CD14-positive monocyte (primary cell): ENCODE measurements around the gene TAS1R3. TPM values are rescaled to one million over a fixed set of nuclear protein-coding genes. Genes with fewer than 3 reads are reported as not detected.

Source experiments
- DNase-seq, 3 donors: peaks; one replicate each; pipeline ENCODE4 v3.0.0-alpha.2; 2011 to 2022
- H2AFZ ChIP-seq: 2 replicates; pipeline ENCODE4 v1.6.0; 2012; ENCODE audit warnings: mild to moderate bottlenecking, low read depth, low read length, inconsistent platforms; ENCODE audit not compliant: insufficient read depth, poor library complexity, severe bottlenecking
- H3K27ac ChIP-seq, 2 donors: 1 replicate in 1 of 2; 2 replicates in 1 of 2; pipeline ENCODE4 v1.5.1; 2012 to 2013; ENCODE audit warnings: low read length in 2 of 2, control low read depth in 1 of 2, inconsistent platforms in 1 of 2, low read depth in 1 of 2, mild to moderate bottlenecking in 1 of 2
- H3K27me3 ChIP-seq, 2 donors: one replicate each; pipeline versions ENCODE4 v1.6.0 to v1.6.1; 2011 to 2013; ENCODE audit warnings: low read length in 2 of 2; ENCODE audit not compliant: control insufficient read depth in 2 of 2, insufficient read depth in 2 of 2
- H3K36me3 ChIP-seq, 2 donors: replicated peaks in 1 of 2; 1 replicate in 1 of 2; 2 replicates in 1 of 2; pipeline versions ENCODE4 v1.5.1 to v1.6.1; 2012 to 2013; ENCODE audit warnings: low read length in 2 of 2, control low read depth in 1 of 2, inconsistent platforms in 1 of 2, mild to moderate bottlenecking in 1 of 2; ENCODE audit not compliant: insufficient read depth in 2 of 2, control insufficient read depth in 1 of 2
- H3K4me1 ChIP-seq, 2 donors: 1 replicate in 1 of 2; 2 replicates in 1 of 2; pipeline versions ENCODE4 v1.5.1 to v1.6.1; 2012 to 2013; ENCODE audit warnings: low read length in 2 of 2, control low read depth in 1 of 2, inconsistent platforms in 1 of 2, mild to moderate bottlenecking in 1 of 2, moderate library complexity in 1 of 2; ENCODE audit not compliant: insufficient read depth in 2 of 2, control insufficient read depth in 1 of 2
- H3K4me2 ChIP-seq: replicated peaks from 2 replicates; pipeline ENCODE3; 2012; ENCODE audit warnings: low read length, moderate library complexity, mild to moderate bottlenecking; ENCODE audit not compliant: poor library complexity, severe bottlenecking; ENCODE audit errors: extremely low read depth
- H3K4me3 ChIP-seq, 3 experiments: fragments of 200-600 bp in 1 of 3; sonication (generic) in 1 of 3; replicated peaks in 1 of 3; 1 replicate in 2 of 3; 2 replicates in 1 of 3; pipeline ENCODE4 v1.5.1; 2011 to 2013; ENCODE audit warnings: low read length in 3 of 3, mild to moderate bottlenecking in 3 of 3, control low read depth in 2 of 3, low read depth in 2 of 3, inconsistent platforms in 1 of 3, moderate library complexity in 1 of 3
- H3K79me2 ChIP-seq: 2 replicates; pipeline ENCODE4 v1.6.0; 2012; ENCODE audit warnings: mild to moderate bottlenecking, control low read depth, inconsistent platforms, low read length, moderate library complexity; ENCODE audit not compliant: insufficient read depth
- H3K9ac ChIP-seq: 2 replicates; pipeline ENCODE4 v1.6.0; 2017; ENCODE audit warnings: low read length, mild to moderate bottlenecking; ENCODE audit not compliant: insufficient read depth, poor library complexity, severe bottlenecking
- H3K9me3 ChIP-seq, 2 donors: replicated peaks in 1 of 2; 1 replicate in 1 of 2; 2 replicates in 1 of 2; pipeline versions ENCODE4 v1.5.1 to v1.6.1; 2012 to 2013; ENCODE audit warnings: low read length in 2 of 2, control low read depth in 1 of 2; ENCODE audit not compliant: control insufficient read depth in 1 of 2, insufficient read depth in 1 of 2
- H4K20me1 ChIP-seq: 2 replicates; pipeline ENCODE4 v1.6.0; 2012; ENCODE audit warnings: mild to moderate bottlenecking, low read length, control low read depth, moderate library complexity; ENCODE audit not compliant: insufficient read depth
- H3K27ac Mint-ChIP-seq, 7 donors: one replicate each; pipeline ENCODE4 v1.8.0; 2020; ENCODE audit warnings: mild to moderate bottlenecking in 7 of 7, mixed read lengths in 7 of 7, moderate library complexity in 6 of 7, inconsistent platforms in 2 of 7
- H3K27me3 Mint-ChIP-seq, 3 donors: one replicate each; pipeline ENCODE4 v1.8.0; 2021 to 2022; ENCODE audit warnings: low read depth in 3 of 3, mild to moderate bottlenecking in 3 of 3, mixed read lengths in 3 of 3, moderate library complexity in 3 of 3, inconsistent platforms in 1 of 3
- H3K36me3 Mint-ChIP-seq, 2 donors: one replicate each; pipeline ENCODE4 v1.8.0; 2020; ENCODE audit warnings: mixed read lengths in 2 of 2, inconsistent platforms in 1 of 2, mild to moderate bottlenecking in 1 of 2
- H3K4me1 Mint-ChIP-seq: one replicate; pipeline ENCODE4 v1.8.0; 2020; ENCODE audit warnings: mild to moderate bottlenecking, mixed read lengths
- H3K4me3 Mint-ChIP-seq, 2 donors: one replicate each; pipeline ENCODE4 v1.8.0; 2020; ENCODE audit warnings: mild to moderate bottlenecking in 2 of 2, mixed read lengths in 2 of 2, moderate library complexity in 1 of 2
- H3K9me3 Mint-ChIP-seq, 7 donors: one replicate each; pipeline ENCODE4 v1.8.0; 2020 to 2022; ENCODE audit warnings: mixed read lengths in 7 of 7, mild to moderate bottlenecking in 6 of 7, moderate library complexity in 6 of 7, inconsistent platforms in 2 of 7
- WGBS: methylation state at CpG from one replicate; pipeline ENCODE4 v1.1.5; 2013; ENCODE audit warnings: missing lambda C conversion rate; ENCODE audit not compliant: insufficient coverage; 5-methylcytosine and 5-hydroxymethylcytosine counted together
- intact Hi-C, 2 donors: fragments of 100-400 bp; cut with micrococcal nuclease; formaldehyde crosslinking; loops; one replicate each; pipeline versions ENCODE4 v1.15.0 to v1.15.1; 2023
- polyA minus RNA-seq: library from RNA; depleted of rRNA, polyadenylated mRNA; stranded (reverse); fragments of >200 nt; gene quantifications from 2 replicates; pipeline ENCODE4 v1.2.3, GENCODE V29; 2012
- polyA plus RNA-seq, 3 donors: library from polyadenylated mRNA; depleted of rRNA in 1 of 3; unstranded in 2 of 3; stranded (reverse) in 1 of 3; fragments of 300-500 nt in 2 of 3; fragments of >200 nt in 1 of 3; fragmentation: Illumina TruSeq in 2 of 3; gene quantifications; 1 replicate in 2 of 3; 2 replicates in 1 of 3; pipeline ENCODE4 v1.2.3, GENCODE V29; 2012 to 2021
- total RNA-seq, 12 experiments: library from RNA in 1 of 12; stranded (reverse) in 1 of 12; fragments of 120-200 nt in 1 of 12; gene quantifications; one replicate each; pipeline ENCODE4 v1.2.4 and lab custom pipeline; 2013 to 2026; ENCODE audit warnings: mixed read lengths in 6 of 12, inconsistent platforms in 1 of 12
- TF ChIP-seq, protein P1 (sequence below): fragments of 200-600 bp; IDR thresholded peaks from one replicate; pipeline ENCODE4 v1.8.0; 2022; ENCODE audit warnings: antibody characterized with exemption, mild to moderate bottlenecking

The TAS1R3 gene
- 0.17 TPM for total RNA-seq (2013)
- polyA plus RNA-seq (under 1 TPM in 1 of 3 donors, not detected in 2; 0.45 TPM), polyA minus RNA-seq (0.16 and 0.28 TPM in 2 replicates), total RNA-seq (lab: John Stamatoyannopoulos, UW) (0.12 to 0.91 (median 0.47) reads per million in 11 experiments)

DNA sequence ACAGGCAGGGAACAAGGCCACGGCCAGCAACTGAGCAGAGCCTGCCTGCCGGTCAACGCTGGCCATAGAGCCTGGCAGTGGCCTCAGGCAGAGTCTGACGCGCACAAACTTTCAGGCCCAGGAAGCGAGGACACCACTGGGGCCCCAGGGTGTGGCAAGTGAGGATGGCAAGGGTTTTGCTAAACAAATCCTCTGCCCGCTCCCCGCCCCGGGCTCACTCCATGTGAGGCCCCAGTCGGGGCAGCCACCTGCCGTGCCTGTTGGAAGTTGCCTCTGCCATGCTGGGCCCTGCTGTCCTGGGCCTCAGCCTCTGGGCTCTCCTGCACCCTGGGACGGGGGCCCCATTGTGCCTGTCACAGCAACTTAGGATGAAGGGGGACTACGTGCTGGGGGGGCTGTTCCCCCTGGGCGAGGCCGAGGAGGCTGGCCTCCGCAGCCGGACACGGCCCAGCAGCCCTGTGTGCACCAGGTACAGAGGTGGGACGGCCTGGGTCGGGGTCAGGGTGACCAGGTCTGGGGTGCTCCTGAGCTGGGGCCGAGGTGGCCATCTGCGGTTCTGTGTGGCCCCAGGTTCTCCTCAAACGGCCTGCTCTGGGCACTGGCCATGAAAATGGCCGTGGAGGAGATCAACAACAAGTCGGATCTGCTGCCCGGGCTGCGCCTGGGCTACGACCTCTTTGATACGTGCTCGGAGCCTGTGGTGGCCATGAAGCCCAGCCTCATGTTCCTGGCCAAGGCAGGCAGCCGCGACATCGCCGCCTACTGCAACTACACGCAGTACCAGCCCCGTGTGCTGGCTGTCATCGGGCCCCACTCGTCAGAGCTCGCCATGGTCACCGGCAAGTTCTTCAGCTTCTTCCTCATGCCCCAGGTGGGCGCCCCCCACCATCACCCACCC, at the start of gene TAS1R3:
TAS1R3 (plus strand) TSS at position 213 of the 898 bp plus-strand sequence; CDS start at position 279, 66 bp downstream.
- no peaks in the 10 kb centered on the region for H3K9me3 ChIP-seq
- H3K9ac ChIP-seq: no peak within 1 kb of the TSS
- Mint-ChIP-seq H3K4me3 (no peak within 1 kb of the TSS), H3K36me3 (peaks cover 4 to 15% of the 10 kb centered on the region in 2 donors), H3K27ac (no peak within 1 kb of the TSS), H3K27me3 (no peaks in the 10 kb centered on the region), H3K9me3 (peaks cover 0 to 3% (median 0%) of the 10 kb centered on the region in 7 donors), H3K4me1 (no peaks in the 10 kb centered on the region)
- no peak within 1 kb of the TSS for H3K4me2 ChIP-seq
- peaks cover 2% of the 10 kb centered on the region for H4K20me1 ChIP-seq
- TF ChIP-seq, protein P1, sequence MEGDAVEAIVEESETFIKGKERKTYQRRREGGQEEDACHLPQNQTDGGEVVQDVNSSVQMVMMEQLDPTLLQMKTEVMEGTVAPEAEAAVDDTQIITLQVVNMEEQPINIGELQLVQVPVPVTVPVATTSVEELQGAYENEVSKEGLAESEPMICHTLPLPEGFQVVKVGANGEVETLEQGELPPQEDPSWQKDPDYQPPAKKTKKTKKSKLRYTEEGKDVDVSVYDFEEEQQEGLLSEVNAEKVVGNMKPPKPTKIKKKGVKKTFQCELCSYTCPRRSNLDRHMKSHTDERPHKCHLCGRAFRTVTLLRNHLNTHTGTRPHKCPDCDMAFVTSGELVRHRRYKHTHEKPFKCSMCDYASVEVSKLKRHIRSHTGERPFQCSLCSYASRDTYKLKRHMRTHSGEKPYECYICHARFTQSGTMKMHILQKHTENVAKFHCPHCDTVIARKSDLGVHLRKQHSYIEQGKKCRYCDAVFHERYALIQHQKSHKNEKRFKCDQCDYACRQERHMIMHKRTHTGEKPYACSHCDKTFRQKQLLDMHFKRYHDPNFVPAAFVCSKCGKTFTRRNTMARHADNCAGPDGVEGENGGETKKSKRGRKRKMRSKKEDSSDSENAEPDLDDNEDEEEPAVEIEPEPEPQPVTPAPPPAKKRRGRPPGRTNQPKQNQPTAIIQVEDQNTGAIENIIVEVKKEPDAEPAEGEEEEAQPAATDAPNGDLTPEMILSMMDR: no peak
- no peak for DNase-seq
- H2AFZ ChIP-seq: no peak within 1 kb of the TSS
- H3K27me3 ChIP-seq: no peaks in the 10 kb centered on the region
- H3K4me3 ChIP-seq: no peak within 1 kb of the TSS
- intact Hi-C loops: no loop called here
- WGBS: 82% methylated on average over 40 of the region's 41 CpGs
- no peak within 1 kb of the TSS for H3K27ac ChIP-seq
- peaks cover 4% of the 10 kb centered on the region for H3K79me2 ChIP-seq
- H3K36me3 ChIP-seq: peaks cover 7 to 12% of the 10 kb centered on the region in 2 donors
- peaks cover 0 to under 1% of the 10 kb centered on the region in 2 donors for H3K4me1 ChIP-seq

GRCh38 chr1:1281533-1282321, 49.4 kb upstream of the TAS1R3 start:
- WGBS: 79% methylated on average over 25 of the region's 26 CpGs
- TF ChIP-seq, protein P1: no peak
- Histone ChIP-seq H2AFZ (no peak overlapping the region), H3K27ac (no peak overlapping the region), H3K4me2 (no peak overlapping the region), H3K9ac (no peak overlapping the region), H3K36me3 (no peaks in the 10 kb centered on the region), H3K79me2 (no peaks in the 10 kb centered on the region), H3K4me1 (no peaks in the 10 kb centered on the region), H3K27me3 (no peaks in the 10 kb centered on the region), H3K9me3 (no peaks in the 10 kb centered on the region), H3K4me3 (no peak overlapping the region), H4K20me1 (no peaks in the 10 kb centered on the region)
- Mint-ChIP-seq H3K27me3 (peaks cover 1 to 3% (median 3%) of the 10 kb centered on the region in 3 donors), H3K36me3 (no peaks in the 10 kb centered on the region), H3K9me3 (peaks cover 0 to 4% (median 0%) of the 10 kb centered on the region in 7 donors), H3K4me1 (no peaks in the 10 kb centered on the region), H3K27ac (peak overlapping the region in 1 of 7 donors; percentile 57), H3K4me3 (no peak overlapping the region)
- DNase-seq: peak in 1 of 3 donors; percentile 63
- intact Hi-C loops: no loop called here
